Activated T-cell treated with anti-CD3 and anti-CD28 coated beads, Interleukin-2, amount 50 U/mL, for 24 hours (primary cell): ENCODE data around the gene DCST2.

Source experiments
- DNase-seq: peaks from one replicate; pipeline ENCODE4 v3.0.0-alpha.2; 2020
- H3K27ac Mint-ChIP-seq: 2 replicates; pipeline ENCODE4 v1.8.0; 2020; ENCODE audit warnings: mild to moderate bottlenecking, mixed read lengths
- H3K27me3 Mint-ChIP-seq: 2 replicates; pipeline ENCODE4 v1.8.0; 2020; ENCODE audit warnings: mixed read lengths
- H3K36me3 Mint-ChIP-seq: 2 replicates; pipeline ENCODE4 v1.8.0; 2020; ENCODE audit warnings: low read depth, mixed read lengths
- H3K4me1 Mint-ChIP-seq: 2 replicates; pipeline ENCODE4 v1.8.0; 2020; ENCODE audit warnings: low read depth, mixed read lengths
- H3K4me3 Mint-ChIP-seq: 2 replicates; pipeline ENCODE4 v1.8.0; 2020; ENCODE audit warnings: mild to moderate bottlenecking, moderate library complexity, mixed read lengths
- H3K9me3 Mint-ChIP-seq: 2 replicates; pipeline ENCODE4 v1.8.0; 2020; ENCODE audit warnings: mixed read lengths

Gene DCST2

GRCh38 chr1:155073377-155074242, 40.0 kb upstream of the DCST2 start:
- Mint-ChIP-seq H3K27ac (no peak overlapping the region), H3K9me3 (no peaks in the 10 kb centered on the region), H3K4me1 (peaks cover 29% of the 10 kb centered on the region), H3K4me3 (no peak overlapping the region), H3K36me3 (peaks cover 5% of the 10 kb centered on the region), H3K27me3 (no peaks in the 10 kb centered on the region)
- no peak for DNase-seq

DNA sequence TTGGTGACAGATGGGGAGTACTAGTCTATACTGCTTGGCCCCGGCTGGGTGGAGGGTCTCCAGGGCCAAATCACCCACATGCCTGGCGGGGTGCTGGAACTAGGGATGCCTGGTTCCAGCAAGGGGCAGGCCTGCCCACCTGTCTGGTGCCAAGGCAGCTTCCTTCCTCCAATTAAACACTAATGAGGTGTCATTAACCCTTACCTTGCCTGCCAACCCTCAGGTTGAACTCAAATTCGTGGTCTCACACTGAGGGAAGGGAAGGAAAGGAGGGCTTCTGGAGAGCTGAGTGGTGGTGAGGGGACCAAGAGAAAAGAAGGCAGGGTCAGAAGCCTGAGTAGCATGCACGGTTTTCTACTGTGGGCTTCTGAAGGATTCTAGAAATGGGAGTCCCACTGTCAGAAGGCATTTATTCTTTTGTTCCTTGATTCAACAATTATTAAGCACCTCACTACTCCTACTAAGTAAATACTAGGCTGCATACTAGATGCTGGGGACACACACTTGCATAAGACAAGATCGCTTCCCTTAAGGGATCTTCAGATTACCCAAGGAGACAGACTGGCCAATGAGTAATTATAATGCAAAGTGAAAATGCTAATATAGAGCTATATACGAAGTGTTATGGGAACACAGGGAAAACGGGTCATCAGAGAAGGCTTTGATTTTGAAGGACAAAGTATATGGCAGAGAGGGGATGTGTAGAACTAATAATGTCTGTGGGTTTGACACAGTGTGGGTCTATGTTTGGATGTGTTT, 39.1 kb upstream of the DCST2 start:
- H3K27ac Mint-ChIP-seq = no peak overlapping the region
- no peaks in the 10 kb centered on the region for H3K27me3 Mint-ChIP-seq
- H3K4me3 Mint-ChIP-seq = no peak overlapping the region
- peaks cover 8% of the 10 kb centered on the region for H3K36me3 Mint-ChIP-seq
- peaks cover 23% of the 10 kb centered on the region for H3K4me1 Mint-ChIP-seq
- no peak for DNase-seq
- no peaks in the 10 kb centered on the region for H3K9me3 Mint-ChIP-seq

GRCh38 chr1:155071701-155072100, 38.1 kb upstream of the DCST2 start:
- H3K36me3 Mint-ChIP-seq = peaks cover 8% of the 10 kb centered on the region
- no peak overlapping the region for H3K4me3 Mint-ChIP-seq
- no peaks in the 10 kb centered on the region for H3K27me3 Mint-ChIP-seq
- no peaks in the 10 kb centered on the region for H3K9me3 Mint-ChIP-seq
- no peak overlapping the region for H3K27ac Mint-ChIP-seq
- no peak for DNase-seq
- peaks cover 23% of the 10 kb centered on the region for H3K4me1 Mint-ChIP-seq

GRCh38 chr1:155070721-155071569, 37.4 kb upstream of the DCST2 start:
- Mint-ChIP-seq H3K9me3 (no peaks in the 10 kb centered on the region), H3K4me1 (peaks cover 23% of the 10 kb centered on the region), H3K27me3 (no peaks in the 10 kb centered on the region), H3K36me3 (peaks cover 8% of the 10 kb centered on the region), H3K4me3 (peak overlapping the region; percentile 45), H3K27ac (no peak overlapping the region)
- peak; percentile 83 for DNase-seq

GRCh38 chr1:155070158-155070621, 36.6 kb upstream of the DCST2 start:
- Mint-ChIP-seq H3K27ac (no peak overlapping the region), H3K9me3 (no peaks in the 10 kb centered on the region), H3K27me3 (no peaks in the 10 kb centered on the region), H3K4me3 (peak overlapping the region; percentile 45), H3K36me3 (peaks cover 8% of the 10 kb centered on the region), H3K4me1 (peaks cover 23% of the 10 kb centered on the region)
- DNase-seq = no peak

DNA sequence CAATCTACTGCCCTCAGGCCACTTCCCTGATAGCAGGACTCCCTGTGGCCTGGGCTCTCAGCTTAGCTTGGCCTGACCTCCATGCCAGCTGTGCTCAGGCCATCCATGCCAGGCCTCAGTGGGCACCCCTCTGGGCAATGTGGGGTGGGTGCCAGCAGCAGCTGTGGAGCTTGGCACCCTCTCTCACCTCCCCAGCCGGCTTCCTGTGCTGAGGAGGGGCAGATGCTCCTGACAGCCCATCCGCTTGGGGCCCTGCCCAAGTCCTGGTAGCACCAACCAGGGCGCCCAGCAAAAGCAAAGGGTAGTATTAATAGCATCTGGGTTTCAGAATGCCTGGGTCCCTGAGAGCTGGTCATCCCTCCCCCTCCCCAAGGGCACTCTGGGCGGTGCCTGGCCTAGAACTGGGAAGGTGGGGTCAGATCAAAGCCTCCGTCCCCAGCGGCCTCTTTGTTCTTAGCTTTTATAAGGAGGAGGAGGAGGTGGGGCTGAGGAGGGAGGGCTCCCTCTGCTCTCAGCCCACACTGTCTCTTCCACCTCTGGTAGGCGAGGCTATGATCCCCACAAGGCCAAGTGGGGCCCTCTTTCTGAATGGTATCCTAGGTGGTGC, 36.1 kb upstream of the DCST2 start:
- Mint-ChIP-seq H3K27me3 (no peaks in the 10 kb centered on the region), H3K36me3 (peaks cover 8% of the 10 kb centered on the region), H3K9me3 (no peaks in the 10 kb centered on the region), H3K27ac (no peak overlapping the region), H3K4me1 (peaks cover 26% of the 10 kb centered on the region), H3K4me3 (no peak overlapping the region)
- DNase-seq = no peak

- peaks cover 25% of the 10 kb centered on the region for H3K4me1 Mint-ChIP-seq
- no peak for DNase-seq
- no peaks in the 10 kb centered on the region for H3K27me3 Mint-ChIP-seq
- no peak overlapping the region for H3K27ac Mint-ChIP-seq
- H3K36me3 Mint-ChIP-seq = peaks cover 8% of the 10 kb centered on the region
- no peak overlapping the region for H3K4me3 Mint-ChIP-seq
- H3K9me3 Mint-ChIP-seq = no peaks in the 10 kb centered on the region
Observed at GRCh38 chr1:155068599-155068998, 35.0 kb upstream of the DCST2 start.

DNA sequence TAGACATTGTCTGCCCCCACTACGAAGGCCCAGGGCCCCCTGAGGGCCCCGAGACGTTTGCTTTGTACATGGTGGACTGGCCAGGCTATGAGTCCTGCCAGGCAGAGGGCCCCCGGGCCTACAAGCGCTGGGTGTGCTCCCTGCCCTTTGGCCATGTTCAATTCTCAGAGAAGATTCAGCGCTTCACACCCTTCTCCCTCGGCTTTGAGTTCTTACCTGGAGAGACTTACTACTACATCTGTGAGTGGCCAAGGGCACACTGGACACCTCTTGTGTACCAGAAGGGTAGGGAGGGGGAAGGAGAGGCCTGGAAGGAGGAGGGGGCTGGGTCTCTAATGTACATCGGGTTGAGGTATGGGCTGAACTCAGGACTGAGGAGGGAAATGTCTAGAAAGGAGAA, 33.2 kb upstream of the DCST2 start:
- Mint-ChIP-seq H3K36me3 (peaks cover 10% of the 10 kb centered on the region), H3K27me3 (no peaks in the 10 kb centered on the region), H3K4me3 (no peak overlapping the region), H3K27ac (no peak overlapping the region), H3K9me3 (no peaks in the 10 kb centered on the region), H3K4me1 (peaks cover 38% of the 10 kb centered on the region)
- no peak for DNase-seq

DNA sequence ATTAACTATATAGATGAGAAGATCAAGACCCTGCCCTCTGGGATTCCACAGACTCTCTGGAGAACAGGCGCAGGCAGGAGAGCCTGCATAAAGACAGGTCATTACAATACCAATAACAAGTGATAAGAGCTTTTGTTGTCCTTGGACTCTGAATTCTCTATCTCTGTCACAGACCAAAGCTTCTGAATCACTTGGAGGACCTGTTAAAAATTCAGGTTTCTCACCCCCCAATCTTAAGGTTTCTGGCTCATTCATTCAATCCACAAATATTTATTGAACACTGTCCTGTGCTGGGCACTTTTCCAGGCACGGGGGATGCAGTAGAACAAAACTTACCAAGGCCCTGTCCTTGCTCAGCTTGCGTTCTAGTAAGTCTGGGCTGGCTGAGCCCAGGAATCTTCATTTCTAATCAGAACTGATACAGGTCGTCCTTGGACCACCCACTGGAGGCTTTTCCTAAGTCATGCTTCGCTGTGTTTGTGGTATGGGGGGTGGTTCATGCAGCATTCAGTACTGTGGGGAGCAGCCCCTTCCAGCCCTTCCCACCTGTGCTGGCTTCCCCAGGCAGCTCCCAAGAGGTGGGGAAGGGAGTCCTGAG, 31.4 kb upstream of the DCST2 start:
- Mint-ChIP-seq H3K4me1 (peaks cover 32% of the 10 kb centered on the region), H3K27ac (no peak overlapping the region), H3K36me3 (peaks cover 24% of the 10 kb centered on the region), H3K4me3 (peak overlapping the region; percentile 72), H3K9me3 (no peaks in the 10 kb centered on the region), H3K27me3 (no peaks in the 10 kb centered on the region)
- no peak for DNase-seq

- DNase-seq = no peak
- H3K27me3 Mint-ChIP-seq = no peaks in the 10 kb centered on the region
- peaks cover 28% of the 10 kb centered on the region for H3K36me3 Mint-ChIP-seq
- H3K4me3 Mint-ChIP-seq = peak overlapping the region; percentile 72
- peaks cover 31% of the 10 kb centered on the region for H3K4me1 Mint-ChIP-seq
- H3K9me3 Mint-ChIP-seq = no peaks in the 10 kb centered on the region
- H3K27ac Mint-ChIP-seq = no peak overlapping the region
Observed at GRCh38 chr1:155064111-155064831, 30.7 kb upstream of the DCST2 start.

- Mint-ChIP-seq H3K4me3 (peak within 1 kb of the TSS; percentile 82), H3K27me3 (no peaks in the 10 kb centered on the region), H3K36me3 (peaks cover 31% of the 10 kb centered on the region), H3K4me1 (peaks cover 31% of the 10 kb centered on the region), H3K9me3 (no peaks in the 10 kb centered on the region), H3K27ac (peak within 1 kb of the TSS; percentile 72)
- DNase-seq = peak; percentile 86
Observed at GRCh38 chr1:155063550-155064110, 30.0 kb upstream of the DCST2 start, which contains the start of gene EFNA4. Gene EFNA4 (plus strand): TSS chr1:155063740. CDS start chr1:155063824, 84 bp downstream.

- Mint-ChIP-seq H3K36me3 (peaks cover 36% of the 10 kb centered on the region), H3K27me3 (no peaks in the 10 kb centered on the region), H3K9me3 (no peaks in the 10 kb centered on the region), H3K27ac (peak overlapping the region; percentile 72), H3K4me3 (peak overlapping the region; percentile 82), H3K4me1 (peaks cover 31% of the 10 kb centered on the region)
- DNase-seq = peak; percentile 87
Observed at GRCh38 chr1:155062702-155063411, 29.3 kb upstream of the DCST2 start.
